K562 (cell line): ENCODE results near the gene PTGES3. TPM values are rescaled to one million over a fixed set of nuclear protein-coding genes. Genes with fewer than 3 reads are reported as not detected.
A peak's percentile ranks its signal among the peaks of the same experiment; 100 is the strongest.

Experiments
- ARHGAP35 ChIP-seq: fragments of 450-650 bp; IDR thresholded peaks from 2 replicates; pipeline ENCODE4 v1.6.1; 2018; ENCODE audit not compliant: partially characterized antibody
- CEBPB ChIP-seq: fragments of 450-650 bp; IDR thresholded peaks from 2 replicates; pipeline ENCODE4 v1.6.1; 2016; ENCODE audit warnings: missing genetic modification characterization, missing compliant biosample characterization
- CTBP1 ChIP-seq: fragments of 450-650 bp; IDR thresholded peaks from 2 replicates; pipeline ENCODE4 v1.6.1; 2016; ENCODE audit warnings: borderline replicate concordance
- HNRNPK ChIP-seq: fragments of 200-400 bp; formaldehyde crosslinking; IDR thresholded peaks from one replicate; pipeline ENCODE4 v1.6.1; 2018; ENCODE audit warnings: mild to moderate bottlenecking, low read depth, low read length; ENCODE audit not compliant: poor library complexity, severe bottlenecking
- HSF4 ChIP-seq: fragments of 250-450 bp; sonication (Bioruptor Pico); IDR thresholded peaks from 2 replicates; pipeline ENCODE4 v2.1.2; 2022; ENCODE audit warnings: mild to moderate bottlenecking, moderate library complexity, borderline replicate concordance
- NFIC ChIP-seq: fragments of 450-650 bp; IDR thresholded peaks from 2 replicates; pipeline ENCODE4 v1.6.1; 2017; ENCODE audit warnings: mild to moderate bottlenecking, inconsistent platforms
- NR4A1 ChIP-seq, 2 experiments: fragments of 250-450 bp in 1 of 2; fragments of 450-650 bp in 1 of 2; sonication (Bioruptor Pico) in 1 of 2; IDR thresholded peaks; 2 replicates each; pipeline versions ENCODE4 v1.4.0 to v1.6.1; 2016 to 2020; ENCODE audit warnings: mild to moderate bottlenecking in 2 of 2, missing compliant biosample characterization in 1 of 2, missing genetic modification characterization in 1 of 2, moderate library complexity in 1 of 2
- PHB2 ChIP-seq: fragments of 450-650 bp; IDR thresholded peaks from 2 replicates; pipeline ENCODE4 v1.6.1; 2017; ENCODE audit warnings: low read depth
- POLR2A ChIP-seq: fragments of 450-650 bp; conservative IDR thresholded peaks from 2 replicates; pipeline ENCODE4 v1.6.1; 2016
- RCOR1 ChIP-seq, 2 experiments: IDR thresholded peaks; 2 replicates each; pipeline ENCODE4 v1.6.1; 2012; ENCODE audit warnings: low read depth in 2 of 2, low read length in 2 of 2, borderline replicate concordance in 1 of 2, improper control_type of control experiment in 1 of 2
- SIN3A ChIP-seq, 2 experiments: fragments of 150-350 bp in 1 of 2; IDR thresholded peaks; 2 replicates each; pipeline ENCODE4 v1.6.1; 2011 to 2016; ENCODE audit warnings: borderline replicate concordance in 2 of 2, low read depth in 2 of 2, low read length in 2 of 2, mild to moderate bottlenecking in 2 of 2, moderate library complexity in 2 of 2; ENCODE audit not compliant: control insufficient read depth in 1 of 2
- SREBF2 ChIP-seq: sonication (generic); formaldehyde crosslinking; IDR thresholded peaks from 2 replicates; pipeline ENCODE4 v1.4.0; 2020; ENCODE audit warnings: mild to moderate bottlenecking, missing genetic modification reagents
- STAT5A ChIP-seq: IDR thresholded peaks from 2 replicates; pipeline ENCODE4 v1.6.1; 2012; ENCODE audit warnings: low read length, inconsistent platforms, borderline replicate concordance
- ZFP1 ChIP-seq: fragments of 450-650 bp; formaldehyde crosslinking; IDR thresholded peaks from 2 replicates; pipeline ENCODE4 v1.4.0; 2020; ENCODE audit warnings: mild to moderate bottlenecking, mixed read lengths
- ZNF217 ChIP-seq: sonication (generic); formaldehyde crosslinking; IDR thresholded peaks from 2 replicates; pipeline ENCODE4 v1.8.0; 2022; ENCODE audit warnings: mild to moderate bottlenecking, missing genetic modification reagents
- ZNF586 ChIP-seq: fragments of 450-650 bp; formaldehyde crosslinking; conservative IDR thresholded peaks from 2 replicates; pipeline ENCODE4 v1.4.0; 2020; ENCODE audit warnings: mild to moderate bottlenecking, moderate library complexity
- polyA plus RNA-seq, 8 experiments: library from polyadenylated mRNA; depleted of rRNA in 4 of 8; stranded (reverse) in 5 of 8; unstranded in 3 of 8; fragments of >200 nt; fragmentation: Nextera tagmentation in 2 of 8; fragmentation: Illumina TruSeq in 1 of 8; extraction: Ambion mirVana in 2 of 8; extraction: Trizol in 1 of 8; gene quantifications; 2 replicates each; pipeline versions ENCODE4 v1.2.1 to v1.2.3, GENCODE V29; 2011 to 2014; ENCODE audit warnings: inconsistent platforms in 1 of 8, missing spikeins in 1 of 8
- total RNA-seq, 7 experiments: library from RNA; depleted of rRNA in 6 of 7; stranded (reverse); fragments of >200 nt in 6 of 7; fragmentation: Illumina TruSeq in 2 of 7; extraction: Trizol in 2 of 7; gene quantifications; 2 replicates each; pipeline versions ENCODE4 v1.2.1 to v1.2.3, GENCODE V29; 2011 to 2021; ENCODE audit warnings: low replicate concordance in 1 of 7
- TF ChIP-seq, protein P1 (sequence below): fragments of 250-450 bp; sonication (Bioruptor Pico); IDR thresholded peaks from 2 replicates; pipeline ENCODE4 v1.8.0; 2021; ENCODE audit warnings: moderate library complexity, mild to moderate bottlenecking, inconsistent platforms
- TF ChIP-seq, protein P2 (sequence below): sonication (generic); formaldehyde crosslinking; IDR thresholded peaks from 2 replicates; pipeline ENCODE4 v1.8.0; 2022; ENCODE audit warnings: mild to moderate bottlenecking, missing genetic modification reagents
- TF ChIP-seq, protein P3 (sequence below): fragments of 250-450 bp; sonication (Bioruptor Pico); IDR thresholded peaks from 2 replicates; pipeline ENCODE4 v1.5.1; 2021; ENCODE audit warnings: mild to moderate bottlenecking
- TF ChIP-seq, protein P4 (sequence below), 3 experiments: fragments of 200-800 bp in 1 of 3; sonication (Bioruptor generic) in 1 of 3; sonication (generic) in 1 of 3; formaldehyde crosslinking in 1 of 3; IDR thresholded peaks; 2 replicates each; pipeline versions ENCODE4 v1.6.1 to v1.8.0; 2016 to 2022; ENCODE audit warnings: mild to moderate bottlenecking in 2 of 3, missing compliant biosample characterization in 2 of 3, missing genetic modification characterization in 2 of 3, missing genetic modification reagents in 1 of 3

PTGES3 gene
- total and polyA plus RNA-seq, 9 of the 15 experiments (the other 6 are each of a cell fraction or from before 2014, with no cell fraction given), result 163 to 501 (median 213) TPM

DNA sequence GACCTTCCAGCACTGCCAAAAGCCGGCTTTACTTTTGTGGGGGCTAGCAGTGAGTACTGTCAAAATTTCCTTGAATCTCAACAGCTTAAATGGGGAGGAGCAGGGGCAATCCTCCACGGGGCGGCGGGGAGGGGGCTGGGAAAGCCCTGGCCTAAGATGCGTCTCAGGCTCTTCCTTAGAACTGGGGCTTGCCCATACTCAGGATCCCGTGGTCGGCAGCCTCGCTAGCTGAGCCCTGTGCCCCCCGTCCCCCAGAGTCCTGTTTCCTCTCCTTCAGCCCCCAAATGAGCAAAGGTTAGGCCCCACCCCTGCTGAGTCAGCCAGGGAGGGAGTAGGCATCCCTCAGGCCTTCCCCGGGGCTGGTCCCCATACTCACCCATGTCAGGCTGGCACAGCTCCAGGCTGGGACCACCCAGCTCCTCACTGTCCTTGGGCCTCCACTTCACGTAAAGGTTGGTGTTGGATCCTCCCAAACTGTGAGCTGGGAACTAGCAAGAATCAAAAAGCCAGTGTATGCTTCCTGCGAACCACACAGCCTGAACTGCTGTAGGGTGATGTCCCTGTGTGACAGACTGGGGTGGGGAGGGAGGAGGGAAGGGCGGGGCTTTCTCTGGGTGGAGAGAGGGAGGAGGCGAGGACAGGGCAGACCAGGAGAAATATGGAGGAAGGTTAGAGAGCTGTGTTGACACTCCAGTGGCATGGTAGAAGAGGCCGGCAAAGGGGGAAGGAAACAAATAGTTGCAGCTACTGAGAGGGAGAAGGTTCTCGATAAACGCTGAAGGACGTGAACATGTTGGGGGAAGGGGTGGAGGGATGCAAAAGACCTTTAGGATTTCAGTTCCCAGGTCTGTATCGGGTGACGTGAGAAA lies 52.0 kb downstream of the PTGES3 start (continued):
- TF ChIP-seq HSF4 (CRISPR knock-in tag) (no peak), POLR2A (peak; percentile 23), ZNF217 (CRISPR knock-in tag) (no peak), ZNF586 (CRISPR knock-in tag) (no peak), ARHGAP35 (no peak), SREBF2 (CRISPR knock-in tag) (no peak), NR4A1 (CRISPR knock-in tag; IDR thresholded peaks at IDR 0.05) (no peak), NR4A1 (tag; IDR thresholded peaks at IDR 0.05) (no peak), HNRNPK (no peak), NFIC (peak; percentile 86), STAT5A (no peak), CEBPB (tag) (no peak), ZFP1 (CRISPR knock-in tag) (0 out of 2 replicates have a peak, but pooled peaks have one; percentile 35), CTBP1 (peak; percentile 75; the same call in 1 of the 2 replicates), PHB2 (peak; percentile 61; the same call in 1 of the 2 replicates), SIN3A (IDR thresholded peaks at IDR 0.05; ENCODE audit: borderline replicate concordance in 2 of 2, control insufficient read depth in 1 of 2, low read depth in 2 of 2, low read length in 2 of 2) (0 out of 4 replicates have a peak, but pooled peaks of 1 of the 2 experiments have one; percentile 41), RCOR1 (IDR thresholded peaks at IDR 0.05; ENCODE audit: borderline replicate concordance in 1 of 2, low read depth in 2 of 2, low read length in 2 of 2) (peak in 1 of 2 experiments; percentile 48; a peak in 2 of 4 replicates)
- TF ChIP-seq, protein P1, sequence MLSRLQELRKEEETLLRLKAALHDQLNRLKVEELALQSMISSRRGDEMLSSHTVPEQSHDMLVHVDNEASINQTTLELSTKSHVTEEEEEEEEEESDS (CRISPR knock-in tag), result no peak
- TF ChIP-seq, protein P2, sequence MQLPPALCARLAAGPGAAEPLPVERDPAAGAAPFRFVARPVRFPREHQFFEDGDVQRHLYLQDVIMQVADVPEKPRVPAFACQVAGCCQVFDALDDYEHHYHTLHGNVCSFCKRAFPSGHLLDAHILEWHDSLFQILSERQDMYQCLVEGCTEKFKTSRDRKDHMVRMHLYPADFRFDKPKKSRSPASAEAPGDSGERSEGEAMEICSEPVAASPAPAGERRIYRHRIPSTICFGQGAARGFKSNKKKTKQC (CRISPR knock-in tag), result 0 out of 2 replicates have a peak, but pooled peaks have one; percentile 39
- TF ChIP-seq, protein P3, sequence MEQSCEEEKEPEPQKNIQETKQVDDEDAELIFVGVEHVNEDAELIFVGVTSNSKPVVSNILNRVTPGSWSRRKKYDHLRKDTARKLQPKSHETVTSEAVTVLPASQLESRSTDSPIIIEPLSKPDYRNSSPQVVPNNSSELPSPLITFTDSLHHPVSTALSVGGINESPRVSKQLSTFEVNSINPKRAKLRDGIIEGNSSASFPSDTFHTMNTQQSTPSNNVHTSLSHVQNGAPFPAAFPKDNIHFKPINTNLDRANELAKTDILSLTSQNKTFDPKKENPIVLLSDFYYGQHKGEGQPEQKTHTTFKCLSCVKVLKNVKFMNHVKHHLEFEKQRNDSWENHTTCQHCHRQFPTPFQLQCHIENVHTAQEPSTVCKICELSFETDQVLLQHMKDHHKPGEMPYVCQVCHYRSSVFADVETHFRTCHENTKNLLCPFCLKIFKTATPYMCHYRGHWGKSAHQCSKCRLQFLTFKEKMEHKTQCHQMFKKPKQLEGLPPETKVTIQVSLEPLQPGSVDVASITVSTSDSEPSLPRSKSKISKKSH (CRISPR knock-in tag), result no peak
- TF ChIP-seq, protein P4, sequence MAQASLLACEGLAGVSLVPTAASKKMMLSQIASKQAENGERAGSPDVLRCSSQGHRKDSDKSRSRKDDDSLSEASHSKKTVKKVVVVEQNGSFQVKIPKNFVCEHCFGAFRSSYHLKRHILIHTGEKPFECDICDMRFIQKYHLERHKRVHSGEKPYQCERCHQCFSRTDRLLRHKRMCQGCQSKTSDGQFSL (CRISPR knock-in tag; IDR thresholded peaks at IDR 0.05), result 0 out of 2 replicates have a peak, but pooled peaks have one; percentile 26
- TF ChIP-seq, protein P4 (tag; IDR thresholded peaks at IDR 0.05), result 0 out of 4 replicates have a peak, but pooled peaks of 1 of the 2 experiments have one; percentile 20
